Lower leg skin (tissue), 3 donors: ENCODE measurements around the gene AFF2.

Experiments
- CTCF ChIP-seq, 3 donors: fragments of 450-650 bp; IDR thresholded peaks; one replicate each; pipeline ENCODE4 v1.5.1; 2016; ENCODE audit warnings: antibody characterized with exemption in 3 of 3, mild to moderate bottlenecking in 3 of 3, moderate library complexity in 2 of 3
- POLR2A ChIP-seq, 2 donors: fragments of 450-650 bp; IDR thresholded peaks; one replicate each; pipeline ENCODE4 v1.6.1; 2016 to 2017; ENCODE audit warnings: antibody characterized with exemption in 2 of 2, mild to moderate bottlenecking in 1 of 2, moderate library complexity in 1 of 2

- TF ChIP-seq CTCF (IDR thresholded peaks at IDR 0.05): no peak
- no peak for TF ChIP-seq POLR2A (IDR thresholded peaks at IDR 0.05)
These were observed 37.3 kb downstream of the AFF2 start for GRCh38 chrX:148537556-148538182.
